Measurements from ENCODE around the gene M6PR. TPM values are rescaled to one million over a fixed set of nuclear protein-coding genes. Genes with fewer than 3 reads are reported as not detected.
A peak's percentile ranks its signal among the peaks of the same experiment; 100 is the strongest.
"Not testable (repeated sequence)": the region's sequence is repeated elsewhere in the genome, so short reads cannot be mapped to it uniquely, and the experiment has no call there.

Gene M6PR
- total RNA-seq, 1 experiment from 2014 or later: 292 TPM

DNA sequence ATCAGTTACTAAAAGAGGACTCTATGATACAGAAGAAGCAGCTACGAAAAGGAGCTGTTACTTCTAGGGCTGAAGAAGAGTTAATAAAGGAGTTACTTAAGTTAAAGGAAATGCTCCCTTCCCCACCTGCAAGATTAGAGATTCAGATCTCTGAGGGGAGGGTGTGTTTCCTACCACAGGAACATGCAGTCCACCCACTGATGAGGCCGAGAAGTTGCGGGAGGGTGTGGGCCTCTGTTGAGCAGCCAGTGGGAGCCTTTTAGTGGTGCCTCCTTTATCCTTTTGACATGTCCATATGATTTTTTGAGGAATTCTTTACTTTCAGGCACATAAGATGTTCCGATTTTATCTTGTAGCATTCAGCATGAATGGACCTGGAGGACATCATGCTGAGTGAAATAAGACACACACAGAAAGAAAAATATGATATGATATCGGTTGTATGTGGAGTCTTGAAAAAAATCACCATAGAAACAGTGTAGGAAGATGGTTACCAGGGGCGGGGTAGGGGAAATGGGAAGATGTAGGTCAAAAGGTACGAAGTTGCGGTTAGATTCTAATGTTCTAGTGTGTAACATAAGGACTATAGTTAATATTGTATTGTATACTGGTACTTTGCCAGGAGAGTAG is 4.4 kb upstream of the M6PR start:
- no peak for DNase-seq (ENCODE audit: low spot score)
- in situ Hi-C loops (cut with HindIII; ENCODE audit: low sequenced_read_pairs): no loop called here

DNA sequence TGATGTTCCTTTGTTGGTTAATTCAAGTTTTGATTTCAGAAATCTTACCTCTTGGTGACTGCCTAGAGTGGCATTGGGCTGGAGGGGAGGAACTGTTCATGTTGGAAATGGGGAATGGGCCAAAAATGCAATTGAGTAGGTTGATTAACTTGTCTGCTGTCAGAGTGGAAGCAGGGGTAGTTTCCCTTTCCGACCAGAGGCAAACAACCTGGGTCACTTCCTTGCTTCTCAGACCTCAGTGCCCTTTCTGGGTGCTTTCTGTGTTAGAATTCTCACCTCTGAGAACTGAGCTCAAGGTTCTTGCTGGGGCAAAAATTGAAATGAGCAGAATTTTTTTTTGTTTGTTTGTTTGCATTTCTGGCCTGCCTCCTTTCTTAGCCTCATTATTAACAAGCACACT is 2.3 kb upstream of the M6PR start:
- in situ Hi-C loops (cut with HindIII; ENCODE audit: low sequenced_read_pairs): no loop called here
- no peak for DNase-seq (ENCODE audit: low spot score)

DNA sequence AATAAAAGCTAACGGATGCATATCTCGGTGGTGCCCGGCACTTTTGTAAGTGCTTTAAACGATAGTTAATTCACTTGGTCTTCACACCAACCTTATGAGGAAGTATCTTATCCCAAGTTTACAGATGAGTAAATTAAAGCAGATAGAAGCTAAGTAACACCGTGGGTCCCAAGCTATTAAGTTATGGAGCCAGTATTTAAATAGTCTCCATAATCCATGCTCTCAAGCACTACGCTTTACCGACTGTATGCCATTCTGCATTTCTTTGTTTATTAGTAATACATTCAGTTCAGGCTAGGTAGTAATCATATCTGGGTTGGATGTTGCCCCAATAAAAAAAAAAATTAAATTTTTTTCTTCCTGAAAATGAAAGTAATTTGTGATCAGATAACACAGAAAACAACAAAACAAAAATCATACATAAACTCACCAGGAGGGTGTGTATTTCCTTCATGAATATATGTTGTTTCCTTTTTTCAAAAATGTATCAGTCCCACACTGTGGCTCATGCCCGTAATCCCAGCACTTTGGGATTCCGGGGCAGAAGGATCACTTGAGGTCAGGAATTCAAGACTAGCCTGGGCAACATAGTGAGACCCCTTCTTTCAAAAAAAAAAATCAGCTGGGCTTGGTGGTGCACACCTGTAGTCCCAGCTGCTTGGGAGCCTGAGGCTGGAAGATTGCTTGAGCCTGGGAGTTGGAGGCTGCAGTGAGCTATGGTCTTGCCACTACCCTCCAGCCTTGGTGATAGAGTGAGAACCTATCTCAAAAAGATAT is 1.4 kb upstream of the M6PR start:
- no peak for DNase-seq (ENCODE audit: low spot score)
- in situ Hi-C loops (cut with HindIII; ENCODE audit: low sequenced_read_pairs): no loop called here

DNA sequence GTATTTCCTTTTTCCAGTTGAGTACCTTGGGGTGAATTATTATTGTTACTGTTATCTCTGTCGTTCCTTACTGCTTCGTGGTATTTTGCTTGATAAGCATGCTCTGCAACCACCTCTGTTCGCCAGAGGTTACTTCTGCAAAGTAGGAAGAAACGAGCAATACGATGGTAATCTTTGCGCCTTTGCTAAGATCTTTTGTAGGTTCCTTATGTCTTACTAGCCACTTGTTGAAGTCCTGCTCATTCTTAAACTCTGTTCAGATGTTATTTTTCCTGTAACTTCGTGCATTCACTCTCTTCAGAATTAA is 729 bp upstream of the M6PR start:
- no peak for DNase-seq (ENCODE audit: low spot score)
- in situ Hi-C loops (cut with HindIII; ENCODE audit: low sequenced_read_pairs): no loop called here

DNA sequence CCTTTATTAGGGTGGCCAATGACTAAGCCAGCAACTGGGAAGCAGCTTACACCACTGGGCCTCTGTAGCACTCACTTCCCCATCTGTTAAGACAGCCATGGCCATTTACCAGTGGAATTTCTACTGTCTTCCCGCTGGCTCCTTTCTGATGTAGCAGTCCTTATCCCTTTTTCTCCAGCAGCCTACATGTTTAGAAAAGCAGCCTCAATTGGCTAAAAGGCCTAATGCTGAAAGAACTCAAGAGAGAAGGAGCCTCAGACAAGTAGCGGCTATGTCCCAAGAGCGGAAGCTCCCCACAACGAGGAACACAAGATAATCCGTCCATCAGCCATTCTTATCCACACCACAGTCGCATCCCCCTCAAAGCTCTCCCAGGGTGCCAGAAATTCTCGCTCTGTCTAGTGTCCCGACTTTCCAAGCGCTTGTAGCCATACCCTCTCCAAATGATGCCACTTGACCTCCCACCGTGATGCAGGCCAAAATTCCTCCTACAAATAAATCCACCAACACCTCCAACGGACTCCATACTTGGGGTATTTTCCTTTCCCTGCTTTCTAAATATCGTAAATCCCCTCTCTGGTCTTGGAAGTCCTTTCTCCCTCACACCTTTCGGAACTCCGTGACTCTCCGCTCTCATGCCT is 624 bp downstream of the M6PR start:
- DNase-seq (ENCODE audit: low spot score): no peak
- in situ Hi-C loops (cut with HindIII; ENCODE audit: low sequenced_read_pairs): no loop called here

DNA sequence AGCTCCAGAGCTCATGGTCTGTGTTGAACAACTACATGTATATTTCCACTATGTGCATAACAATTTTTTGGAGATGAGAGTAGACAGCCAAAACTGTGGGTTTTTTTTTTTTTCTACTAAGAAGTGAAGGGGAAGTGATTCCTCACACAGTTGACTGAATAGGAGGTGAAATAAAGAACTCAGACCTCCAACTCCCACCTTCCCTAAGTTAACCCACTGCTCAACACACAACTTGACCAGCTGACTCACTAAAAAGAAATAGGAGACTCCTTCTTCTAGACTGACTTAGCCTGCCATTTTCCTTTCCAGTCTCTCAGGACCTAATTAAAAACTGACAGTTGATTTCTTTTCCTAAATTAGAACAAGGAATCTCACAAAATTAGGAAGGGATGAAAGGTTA is 1.7 kb downstream of the M6PR start:
- in situ Hi-C loops (cut with HindIII; ENCODE audit: low sequenced_read_pairs): no loop called here
- DNase-seq (ENCODE audit: low spot score): no peak

DNA sequence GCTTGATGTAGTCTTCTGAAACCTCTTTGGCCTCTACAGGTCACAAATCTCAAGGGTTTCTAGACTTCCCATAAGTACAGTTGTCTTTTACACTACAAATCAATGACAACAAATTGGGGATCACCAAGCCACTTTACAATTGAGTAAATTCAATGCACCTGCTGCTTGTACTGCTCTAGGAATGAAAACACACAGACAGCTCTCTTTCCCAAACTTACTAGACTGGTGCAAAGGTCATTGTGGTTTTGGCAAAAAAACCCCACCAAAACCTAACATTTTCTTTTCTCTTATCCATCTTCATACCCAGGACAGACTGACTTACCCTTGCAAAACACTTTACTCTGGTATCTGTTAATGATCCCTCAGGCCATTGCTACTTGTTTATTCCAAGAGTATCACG is 2.7 kb downstream of the M6PR start:
- DNase-seq (ENCODE audit: low spot score): no peak
- in situ Hi-C loops (cut with HindIII; ENCODE audit: low sequenced_read_pairs): no loop called here

DNA sequence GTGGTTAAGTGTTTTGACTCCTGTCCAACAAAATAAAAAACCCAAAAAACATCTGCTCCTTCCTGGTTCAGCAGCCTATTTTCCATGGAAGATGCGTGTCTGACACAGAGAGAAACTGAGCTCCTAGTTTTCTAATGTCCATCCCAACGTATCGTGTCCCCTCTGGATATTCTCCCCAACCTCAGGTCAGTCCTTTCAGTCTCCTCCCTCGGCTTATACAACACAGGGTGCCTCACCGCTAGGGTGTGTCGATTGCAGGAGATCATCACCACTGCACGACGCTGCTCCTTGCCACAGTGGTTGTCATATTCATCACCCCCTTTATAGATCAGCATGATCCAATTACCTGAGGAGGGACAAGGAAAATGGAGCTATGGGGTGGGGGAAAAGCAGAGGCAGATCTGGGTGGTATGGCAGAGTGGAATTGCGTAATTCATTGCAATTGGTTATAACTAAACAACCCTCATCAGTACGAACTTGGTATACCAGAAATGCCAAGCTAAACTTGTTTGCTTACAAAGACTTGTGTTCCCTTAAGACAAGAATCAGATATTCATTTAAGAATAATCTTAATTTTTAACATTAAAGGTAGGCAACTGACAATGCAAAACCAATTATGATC is 5.8 kb downstream of the M6PR start:
- in situ Hi-C loops (cut with HindIII; ENCODE audit: low sequenced_read_pairs): no loop called here
- no peak for DNase-seq (ENCODE audit: low spot score)

DNA sequence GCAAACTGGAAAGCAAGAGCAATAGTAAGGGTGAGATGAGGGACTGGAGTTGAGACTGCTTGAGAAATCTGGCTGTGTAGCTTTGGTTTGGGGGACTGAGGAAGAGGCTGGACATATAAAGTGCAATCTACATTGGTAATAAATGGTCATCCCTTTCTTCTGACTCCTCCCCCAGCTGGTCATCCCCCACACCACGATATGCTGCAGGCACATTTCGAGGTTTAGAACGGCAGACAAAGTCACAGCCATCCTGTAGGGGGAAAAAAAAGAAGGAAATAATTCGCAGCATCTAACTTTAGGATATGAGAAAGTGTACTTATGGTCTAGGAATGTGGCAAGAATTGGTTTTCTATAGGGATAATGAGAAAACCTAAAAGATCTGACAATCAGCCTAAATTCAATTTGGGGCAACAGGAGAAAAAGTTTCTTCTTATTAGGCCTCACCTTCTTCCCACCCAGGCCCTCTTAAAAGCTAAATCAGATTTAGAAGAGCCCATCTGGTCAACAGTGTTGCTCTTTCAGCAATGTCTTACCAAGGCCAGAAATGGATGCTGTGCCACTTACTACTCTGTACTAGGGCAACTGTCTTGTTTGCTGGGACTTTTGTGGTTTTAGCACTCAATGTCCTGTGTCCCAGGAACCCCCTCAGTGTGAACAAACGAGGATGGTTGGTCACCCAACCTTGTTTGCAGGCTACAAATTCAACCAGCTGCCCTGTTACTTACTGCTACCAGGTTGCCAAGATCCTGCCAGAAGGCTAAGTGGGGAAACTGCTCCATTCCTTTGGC is 7.6 kb downstream of the M6PR start:
- in situ Hi-C loops (cut with HindIII; ENCODE audit: low sequenced_read_pairs): no loop called here
- DNase-seq (ENCODE audit: low spot score): no peak

DNA sequence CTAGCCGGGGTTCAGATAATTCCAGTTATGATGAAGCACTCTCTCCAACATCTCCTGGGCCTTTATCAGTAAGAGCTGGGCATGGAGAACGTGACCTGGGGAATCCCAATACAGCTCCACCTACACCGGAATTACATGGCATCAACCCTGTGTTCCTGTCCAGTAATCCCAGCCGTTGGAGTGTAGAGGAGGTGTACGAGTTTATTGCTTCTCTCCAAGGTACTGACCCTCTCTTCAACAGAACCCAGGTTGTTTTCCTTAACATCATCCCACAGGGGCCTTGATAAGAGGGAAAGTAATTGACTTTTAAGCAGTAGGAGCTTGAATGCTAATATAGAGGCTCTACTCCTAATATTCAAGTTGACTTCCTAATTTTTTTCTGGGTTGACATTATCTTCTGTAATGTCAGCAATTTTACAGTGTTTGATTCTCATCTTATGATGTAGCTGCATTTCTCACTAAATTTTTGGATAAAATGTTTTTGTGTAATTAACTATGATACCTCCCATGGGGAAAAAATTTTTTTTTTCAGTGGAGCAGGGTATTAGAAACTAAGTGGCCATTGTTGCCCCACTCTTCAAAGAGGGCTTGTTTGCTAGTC is 11.5 kb downstream of the M6PR start:
- in situ Hi-C loops (cut with HindIII; ENCODE audit: low sequenced_read_pairs); DNase-seq (ENCODE audit: low spot score): not testable (repeated sequence)

DNA sequence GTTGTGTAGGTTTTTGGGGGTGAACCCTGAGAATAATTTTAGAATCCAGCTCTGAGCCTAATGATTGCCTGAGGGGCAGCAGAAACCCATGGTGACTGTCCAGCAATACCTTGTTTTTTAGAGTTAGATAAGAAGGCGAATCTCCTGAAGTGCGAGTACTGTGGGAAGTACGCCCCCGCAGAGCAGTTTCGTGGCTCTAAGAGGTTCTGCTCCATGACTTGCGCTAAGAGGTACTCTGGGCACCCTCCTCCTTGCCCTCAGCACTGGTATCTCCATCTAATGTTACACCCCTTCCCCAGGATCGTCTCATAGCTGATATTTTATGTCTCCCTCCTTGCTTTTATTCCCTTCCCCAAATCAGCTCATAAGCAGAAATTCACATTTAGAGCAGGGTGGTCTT is 12.7 kb downstream of the M6PR start:
- no peak for DNase-seq (ENCODE audit: low spot score)
- in situ Hi-C loops (cut with HindIII; ENCODE audit: low sequenced_read_pairs): no loop called here

DNA sequence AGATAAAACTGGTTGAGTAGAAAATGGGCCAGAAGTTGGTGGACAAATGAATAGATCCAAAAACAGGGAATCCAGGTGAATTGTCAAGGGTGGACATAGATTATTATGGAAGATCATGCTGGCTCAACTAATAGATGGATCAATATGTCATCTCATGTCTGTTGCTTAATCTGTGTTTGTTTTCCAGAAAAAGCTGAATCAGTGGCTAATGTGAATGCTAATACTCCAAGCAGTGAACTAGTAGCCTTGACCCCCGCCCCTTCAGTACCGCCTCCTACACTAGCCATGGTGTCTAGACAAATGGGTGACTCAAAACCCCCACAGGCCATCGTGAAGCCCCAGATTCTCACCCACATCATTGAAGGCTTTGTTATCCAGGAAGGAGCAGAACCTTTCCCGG is 15.4 kb downstream of the M6PR start:
- in situ Hi-C loops (cut with HindIII; ENCODE audit: low sequenced_read_pairs); DNase-seq (ENCODE audit: low spot score): not testable (repeated sequence)

DNA sequence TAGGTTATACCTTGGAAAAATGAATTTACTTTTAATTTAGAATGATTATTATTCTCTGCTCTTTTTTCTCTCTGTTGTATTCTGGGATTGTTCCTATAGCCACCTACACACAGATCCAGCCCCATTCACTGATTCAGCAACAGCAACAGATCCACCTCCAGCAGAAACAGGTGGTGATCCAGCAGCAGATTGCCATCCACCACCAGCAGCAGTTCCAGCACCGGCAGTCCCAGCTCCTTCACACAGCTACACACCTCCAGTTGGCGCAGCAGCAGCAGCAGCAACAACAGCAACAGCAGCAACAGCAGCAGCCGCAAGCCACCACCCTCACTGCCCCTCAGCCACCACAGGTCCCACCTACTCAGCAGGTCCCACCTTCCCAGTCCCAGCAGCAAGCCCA is 17.0 kb downstream of the M6PR start:
- DNase-seq (ENCODE audit: low spot score); in situ Hi-C loops (cut with HindIII; ENCODE audit: low sequenced_read_pairs): not testable (repeated sequence)

DNA sequence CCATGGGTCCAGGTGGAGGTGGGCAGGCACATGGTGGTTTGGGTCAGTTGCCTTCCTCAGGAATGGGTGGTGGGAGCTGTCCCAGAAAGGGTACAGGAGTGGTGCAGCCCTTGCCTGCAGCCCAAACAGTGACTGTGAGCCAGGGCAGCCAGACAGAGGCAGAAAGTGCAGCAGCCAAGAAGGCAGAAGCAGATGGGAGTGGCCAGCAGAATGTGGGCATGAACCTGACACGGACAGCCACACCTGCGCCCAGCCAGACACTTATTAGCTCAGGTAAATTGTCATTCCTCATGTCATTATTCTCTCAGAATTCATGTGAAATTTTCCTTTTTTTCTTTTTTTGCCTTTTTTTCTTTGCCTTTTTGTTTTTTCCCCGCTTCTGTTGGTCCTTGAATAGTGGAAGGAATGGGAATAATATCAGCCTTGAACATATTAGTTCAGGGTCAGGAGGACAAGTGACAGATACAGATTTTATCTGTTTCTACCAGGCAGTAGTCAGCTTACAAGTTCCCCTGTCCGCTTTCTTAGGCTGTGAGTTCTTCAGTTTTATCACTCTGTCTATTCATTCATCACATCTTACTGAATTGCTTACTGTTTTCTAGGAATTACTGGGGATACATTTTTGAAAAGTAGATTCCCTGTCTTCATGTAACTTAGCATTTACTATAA is 18.7 kb downstream of the M6PR start:
- DNase-seq (ENCODE audit: low spot score); in situ Hi-C loops (cut with HindIII; ENCODE audit: low sequenced_read_pairs): not testable (repeated sequence)

DNA sequence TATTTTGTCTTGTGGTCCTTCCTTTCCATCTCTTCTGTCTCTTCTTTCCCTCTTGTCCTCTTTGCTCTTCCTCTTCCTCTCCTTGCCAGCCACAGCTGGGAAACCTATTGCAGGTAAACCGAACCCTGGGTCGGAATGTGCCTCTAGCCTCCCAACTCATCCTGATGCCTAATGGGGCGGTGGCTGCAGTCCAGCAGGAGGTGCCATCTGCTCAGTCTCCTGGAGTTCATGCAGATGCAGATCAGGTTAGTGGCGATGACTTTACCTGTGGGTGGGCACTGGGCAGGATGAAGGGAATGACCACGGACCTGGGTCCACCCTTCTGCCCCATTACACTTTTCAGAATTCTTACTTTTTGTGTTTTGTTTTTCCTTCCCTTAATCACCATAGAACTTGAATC is 26.9 kb downstream of the M6PR start:
- in situ Hi-C loops (cut with HindIII; ENCODE audit: low sequenced_read_pairs): no loop called here
- no peak for DNase-seq (ENCODE audit: low spot score)

DNA sequence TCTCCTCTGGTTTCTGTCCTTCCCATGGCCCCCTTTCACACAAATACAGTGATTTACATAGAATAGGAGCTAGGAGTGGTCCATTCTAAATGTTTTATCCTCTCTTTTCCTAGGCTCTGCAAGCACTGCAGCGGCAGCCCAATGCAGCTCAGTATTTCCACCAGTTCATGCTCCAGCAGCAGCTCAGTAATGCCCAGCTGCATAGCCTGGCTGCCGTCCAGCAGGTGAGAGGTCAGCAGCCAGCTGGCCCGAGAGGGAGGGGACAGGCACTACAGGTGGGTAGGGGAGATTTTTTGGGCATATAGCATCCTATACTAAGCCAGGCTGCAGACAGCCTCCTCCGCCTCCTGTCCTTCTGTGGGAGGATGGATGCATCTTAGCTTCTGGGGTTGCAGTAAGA is 29.8 kb downstream of the M6PR start:
- in situ Hi-C loops (cut with HindIII; ENCODE audit: low sequenced_read_pairs); DNase-seq (ENCODE audit: low spot score): not testable (repeated sequence)

DNA sequence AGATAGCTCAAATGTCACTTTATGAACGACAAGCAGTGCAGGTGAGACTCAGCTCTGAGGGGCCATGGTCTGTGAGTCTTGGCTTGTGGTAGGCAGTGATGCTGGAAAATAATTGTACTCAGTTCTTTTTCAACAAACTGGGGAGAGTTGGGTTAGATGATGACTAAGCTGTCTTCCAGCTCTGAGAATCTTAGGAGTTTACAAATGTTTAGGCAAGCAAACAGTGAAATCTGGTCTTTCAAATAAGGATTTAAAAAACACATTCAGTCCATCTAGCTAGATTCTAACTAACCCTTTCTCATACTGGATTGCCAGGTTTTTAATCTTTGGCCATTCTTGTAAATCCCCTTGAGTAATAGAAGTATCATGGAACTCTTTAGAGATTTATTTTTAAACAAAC is 31.7 kb downstream of the M6PR start:
- no peak for DNase-seq (ENCODE audit: low spot score)
- in situ Hi-C loops (cut with HindIII; ENCODE audit: low sequenced_read_pairs): no loop called here

DNA sequence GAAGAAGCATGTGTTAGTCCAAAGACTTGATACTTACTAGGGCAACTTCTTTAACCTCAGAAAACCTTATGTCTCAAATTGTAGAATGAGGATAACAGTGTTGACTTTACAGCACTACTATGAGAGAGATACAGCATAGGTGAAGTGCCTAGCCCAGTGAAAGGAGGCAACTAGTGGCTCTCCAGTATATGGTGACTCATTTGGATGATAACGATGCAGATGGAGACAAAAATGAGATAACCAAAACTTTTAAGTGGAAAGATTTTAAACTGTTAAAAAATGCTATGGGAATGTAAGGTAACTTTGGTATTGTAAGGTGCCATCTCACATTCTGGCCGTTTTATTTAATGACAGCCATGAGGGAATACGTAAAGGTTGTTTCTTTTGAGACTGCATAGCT is 32.4 kb downstream of the M6PR start:
- DNase-seq (ENCODE audit: low spot score): no peak
- in situ Hi-C loops (cut with HindIII; ENCODE audit: low sequenced_read_pairs): no loop called here

DNA sequence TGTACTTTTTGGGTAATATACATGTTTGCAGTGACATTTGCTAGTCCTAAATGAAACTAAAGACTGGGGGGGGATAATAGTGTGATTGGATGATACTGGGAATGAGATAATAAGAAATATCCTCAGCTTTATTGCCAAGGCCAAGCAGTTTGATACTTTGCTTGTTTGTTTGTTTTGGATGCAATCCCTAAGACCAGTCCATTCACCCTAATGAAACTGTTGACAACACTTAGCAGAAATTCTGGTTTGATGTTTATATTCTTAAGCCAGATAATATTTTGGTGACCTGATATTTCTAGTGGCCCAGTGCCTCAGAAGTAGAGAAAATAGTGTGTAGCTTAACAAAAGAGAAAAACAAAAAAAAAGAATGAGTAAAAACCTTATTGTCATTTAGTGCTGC is 33.3 kb downstream of the M6PR start:
- in situ Hi-C loops (cut with HindIII; ENCODE audit: low sequenced_read_pairs): no loop called here
- peak; percentile 9 for DNase-seq (ENCODE audit: low spot score)

All from G401 (cell line).